Esophagus squamous epithelium (tissue), 5 donors: ENCODE data around the gene PXN. TPM values are rescaled to one million over a fixed set of nuclear protein-coding genes. Genes with fewer than 3 reads are reported as not detected.
"Not testable (repeated sequence)": the region's sequence is repeated elsewhere in the genome, so short reads cannot be mapped to it uniquely, and the experiment has no call there.

Source experiments
- DNase-seq: peaks from one replicate; lab custom pipeline; 2025; lab: John Stamatoyannopoulos, UW
- H3K27ac ChIP-seq, 4 donors: fragments of 200-600 bp; sonication (generic); one replicate each; pipeline ENCODE4 v1.5.1; 2016 to 2019; ENCODE audit warnings: mild to moderate bottlenecking in 1 of 4
- H3K27me3 ChIP-seq, 4 donors: fragments of 200-600 bp; sonication (generic); 1 replicate in 3 of 4; 2 replicates in 1 of 4; pipeline versions ENCODE4 v1.5.1 to v1.6.0; 2017 to 2021; ENCODE audit warnings: antibody characterized with exemption in 1 of 4
- H3K36me3 ChIP-seq, 3 donors: fragments of 200-600 bp; sonication (generic); one replicate each; pipeline ENCODE4 v1.5.1; 2016 to 2019
- H3K4me1 ChIP-seq, 3 donors: fragments of 200-600 bp; sonication (generic); one replicate each; pipeline ENCODE4 v1.5.1; 2017 to 2019
- H3K4me3 ChIP-seq, 4 donors: fragments of 200-600 bp; sonication (generic); 1 replicate in 3 of 4; 2 replicates in 1 of 4; pipeline ENCODE4 v1.5.1; 2016 to 2019; ENCODE audit warnings: mild to moderate bottlenecking in 2 of 4, moderate library complexity in 1 of 4
- H3K9me3 ChIP-seq, 3 donors: fragments of 200-600 bp; sonication (generic); one replicate each; pipeline ENCODE4 v1.5.1; 2016 to 2019
- CTCF ChIP-seq, 6 experiments: fragments of 450-650 bp in 4 of 6; fragments of 200-600 bp in 2 of 6; sonication (generic) in 2 of 6; IDR thresholded peaks; one replicate each; pipeline ENCODE4 v1.5.1; 2016 to 2019; ENCODE audit warnings: antibody characterized with exemption in 6 of 6, mild to moderate bottlenecking in 4 of 6, moderate library complexity in 4 of 6
- POLR2A ChIP-seq, 4 donors: fragments of 450-650 bp; IDR thresholded peaks; one replicate each; pipeline ENCODE4 v1.6.1; 2017; ENCODE audit warnings: antibody characterized with exemption in 4 of 4, mild to moderate bottlenecking in 4 of 4, moderate library complexity in 3 of 4
- WGBS, 2 donors: methylation state at CpG; one replicate each; pipeline ENCODE4 v1.1.5; 2018; 5-methylcytosine and 5-hydroxymethylcytosine counted together
- intact Hi-C: fragments of 100-400 bp; cut with DNase I; formaldehyde crosslinking; loops from one replicate; pipeline ENCODE4 v1.15.0; 2022
- total RNA-seq, 4 donors: library from RNA; depleted of rRNA; stranded (reverse); fragments of >200 nt; gene quantifications; one replicate each; pipeline ENCODE4 v1.1.0, GENCODE V29; 2016
- donor health status: DM: yes; HTN: yes; CAD: no.

The PXN gene
- total RNA-seq, 4 donors from 2014 or later, result 18.2 to 44.4 (median 21.4) TPM

- TF ChIP-seq POLR2A (IDR thresholded peaks at IDR 0.05), result no peak
- TF ChIP-seq CTCF (IDR thresholded peaks at IDR 0.05), result no peak
- DNase-seq, result no peak
- Histone ChIP-seq H3K9me3 (no peaks in the 10 kb centered on the region), H3K27ac (no peak overlapping the region), H3K4me3 (no peak overlapping the region), H3K27me3 (no peaks in the 10 kb centered on the region), H3K36me3 (peaks cover 31 to 93% (median 47%) of the 10 kb centered on the region in 3 donors), H3K4me1 (no peaks in the 10 kb centered on the region)
- intact Hi-C loops, result no loop called here
- WGBS, 2 donors, result 80% methylated on average over 3 of the region's 15 CpGs; no CpG with 5 or more reads in 1 of the 2 donors
Measured at GRCh38 chr12:120215357-120215735, 50.2 kb downstream of the PXN start.

GRCh38 chr12:120214626-120215356 lies 50.7 kb downstream of the PXN start:
- peaks cover 31 to 93% (median 42%) of the 10 kb centered on the region in 3 donors for H3K36me3 ChIP-seq
- WGBS, 2 donors, result 93 to 94% methylated on average over 16 to 20 of the region's 34 CpGs
- no peaks in the 10 kb centered on the region for H3K9me3 ChIP-seq
- no peak for DNase-seq
- H3K27me3 ChIP-seq, result no peaks in the 10 kb centered on the region
- H3K27ac ChIP-seq, result no peak overlapping the region
- no peak for TF ChIP-seq CTCF (IDR thresholded peaks at IDR 0.05)
- TF ChIP-seq POLR2A (IDR thresholded peaks at IDR 0.05), result no peak
- intact Hi-C loops, result no loop called here
- no peak overlapping the region for H3K4me3 ChIP-seq
- H3K4me1 ChIP-seq, result peaks cover 0 to 5% (median under 1%) of the 10 kb centered on the region in 3 donors

GRCh38 chr12:120213758-120214157 lies 51.8 kb downstream of the PXN start:
- H3K4me3 ChIP-seq, result no peak overlapping the region
- no peak for TF ChIP-seq POLR2A (IDR thresholded peaks at IDR 0.05)
- TF ChIP-seq CTCF (IDR thresholded peaks at IDR 0.05), result no peak
- no peak for DNase-seq
- H3K36me3 ChIP-seq, result peaks cover 23 to 85% (median 32%) of the 10 kb centered on the region in 3 donors
- no peaks in the 10 kb centered on the region for H3K27me3 ChIP-seq
- no peak overlapping the region for H3K27ac ChIP-seq
- no peaks in the 10 kb centered on the region for H3K9me3 ChIP-seq
- 96 to 97% methylated on average over 10 to 13 of the region's 20 CpGs for WGBS, 2 donors
- peaks cover 0 to 9% (median 4%) of the 10 kb centered on the region in 3 donors for H3K4me1 ChIP-seq
- intact Hi-C loops, result no loop called here

- H3K4me3 ChIP-seq, DNase-seq, intact Hi-C loops, H3K27me3 ChIP-seq, H3K9me3 ChIP-seq, H3K27ac ChIP-seq, H3K4me1 ChIP-seq: not testable (repeated sequence)
- peaks cover 23 to 79% (median 28%) of the 10 kb centered on the region in 3 donors for H3K36me3 ChIP-seq
- 85 to 88% methylated on average over 5 of the region's 5 CpGs for WGBS, 2 donors
Measured at GRCh38 chr12:120213182-120213581, 52.3 kb downstream of the PXN start.

GRCh38 chr12:120212301-120212700 lies 53.2 kb downstream of the PXN start:
- Histone ChIP-seq H3K4me1 (peaks cover 0 to 9% (median 4%) of the 10 kb centered on the region in 3 donors), H3K4me3 (no peak overlapping the region), H3K36me3 (peaks cover 23 to 83% (median 26%) of the 10 kb centered on the region in 3 donors), H3K27me3 (no peaks in the 10 kb centered on the region), H3K9me3 (no peaks in the 10 kb centered on the region), H3K27ac (no peak overlapping the region)
- 90 to 96% methylated on average over 6 to 10 of the region's 24 CpGs for WGBS, 2 donors
- intact Hi-C loops, result no loop called here
- no peak for TF ChIP-seq CTCF (IDR thresholded peaks at IDR 0.05)
- TF ChIP-seq POLR2A (IDR thresholded peaks at IDR 0.05), result no peak
- no peak for DNase-seq
